Astrocyte of the spinal cord (primary cell): ENCODE results near the gene CKS1B.

ENCODE experiments used
- DNase-seq: peaks from one replicate; pipeline ENCODE4 v3.0.0; 2011; ENCODE audit warnings: low read depth, low spot score
- H3K4me3 ChIP-seq: 2 replicates; pipeline ENCODE4 v1.5.1; 2011; ENCODE audit warnings: low read depth, mild to moderate bottlenecking, low read length, moderate library complexity
- in situ Hi-C: cut with HindIII; loops from 2 replicates; pipeline ENCODE4 v1.10.0; 2017; ENCODE audit warnings: low sequenced_read_pairs
- TF ChIP-seq, protein P1 (sequence below): IDR thresholded peaks from 2 replicates; pipeline ENCODE4 v1.5.1; 2012; ENCODE audit warnings: low read depth, mild to moderate bottlenecking, low read length, inconsistent platforms

CKS1B gene

DNA sequence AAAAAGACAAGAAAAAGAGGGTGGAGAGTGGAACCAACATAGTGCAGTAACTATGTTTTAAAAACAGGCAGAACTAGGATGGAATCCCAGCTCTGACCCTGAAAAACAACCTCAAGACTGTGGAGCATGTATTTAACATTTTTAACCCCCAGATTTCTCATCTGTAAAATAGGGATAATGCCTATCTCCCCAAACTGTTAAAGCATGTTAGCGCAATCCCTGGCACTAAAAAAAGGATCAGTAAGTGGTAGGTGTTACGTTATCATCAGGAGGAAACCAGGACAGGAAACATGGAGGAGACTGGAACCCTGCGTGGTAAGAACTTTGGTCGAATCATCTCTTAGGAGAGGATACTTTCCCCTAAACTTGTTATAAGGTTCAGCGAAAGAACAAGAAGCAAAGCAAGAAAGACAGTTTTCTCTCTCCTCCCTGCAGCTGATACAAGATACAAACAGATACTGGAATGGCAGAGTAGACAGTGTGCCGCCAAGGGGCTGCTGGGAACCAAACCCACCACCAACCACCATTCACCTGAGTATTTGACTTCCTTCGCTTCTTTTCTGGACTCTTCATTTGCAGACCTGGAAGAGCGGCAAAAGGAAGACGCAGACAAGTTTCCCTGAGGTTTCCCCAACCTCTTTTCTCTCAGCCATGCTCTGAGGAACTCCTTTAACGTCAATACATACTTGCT lies 13.9 kb upstream of the CKS1B start:
- DNase-seq: no peak
- in situ Hi-C loops: no loop called here
- H3K4me3 ChIP-seq: peak overlapping the region; percentile 59
- TF ChIP-seq, protein P1, sequence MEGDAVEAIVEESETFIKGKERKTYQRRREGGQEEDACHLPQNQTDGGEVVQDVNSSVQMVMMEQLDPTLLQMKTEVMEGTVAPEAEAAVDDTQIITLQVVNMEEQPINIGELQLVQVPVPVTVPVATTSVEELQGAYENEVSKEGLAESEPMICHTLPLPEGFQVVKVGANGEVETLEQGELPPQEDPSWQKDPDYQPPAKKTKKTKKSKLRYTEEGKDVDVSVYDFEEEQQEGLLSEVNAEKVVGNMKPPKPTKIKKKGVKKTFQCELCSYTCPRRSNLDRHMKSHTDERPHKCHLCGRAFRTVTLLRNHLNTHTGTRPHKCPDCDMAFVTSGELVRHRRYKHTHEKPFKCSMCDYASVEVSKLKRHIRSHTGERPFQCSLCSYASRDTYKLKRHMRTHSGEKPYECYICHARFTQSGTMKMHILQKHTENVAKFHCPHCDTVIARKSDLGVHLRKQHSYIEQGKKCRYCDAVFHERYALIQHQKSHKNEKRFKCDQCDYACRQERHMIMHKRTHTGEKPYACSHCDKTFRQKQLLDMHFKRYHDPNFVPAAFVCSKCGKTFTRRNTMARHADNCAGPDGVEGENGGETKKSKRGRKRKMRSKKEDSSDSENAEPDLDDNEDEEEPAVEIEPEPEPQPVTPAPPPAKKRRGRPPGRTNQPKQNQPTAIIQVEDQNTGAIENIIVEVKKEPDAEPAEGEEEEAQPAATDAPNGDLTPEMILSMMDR: no peak

GRCh38 chr1:154961207-154962155 lies 13.0 kb upstream of the CKS1B start, which contains the start of gene PYGO2:
PYGO2 (minus strand) TSS chr1:154961782; CDS start chr1:154961576, 206 bp downstream.
- in situ Hi-C loops: no loop called here
- H3K4me3 ChIP-seq: peak within 1 kb of the TSS; percentile 59
- TF ChIP-seq, protein P1: peak; percentile 34
- DNase-seq: peak; percentile 83

DNA sequence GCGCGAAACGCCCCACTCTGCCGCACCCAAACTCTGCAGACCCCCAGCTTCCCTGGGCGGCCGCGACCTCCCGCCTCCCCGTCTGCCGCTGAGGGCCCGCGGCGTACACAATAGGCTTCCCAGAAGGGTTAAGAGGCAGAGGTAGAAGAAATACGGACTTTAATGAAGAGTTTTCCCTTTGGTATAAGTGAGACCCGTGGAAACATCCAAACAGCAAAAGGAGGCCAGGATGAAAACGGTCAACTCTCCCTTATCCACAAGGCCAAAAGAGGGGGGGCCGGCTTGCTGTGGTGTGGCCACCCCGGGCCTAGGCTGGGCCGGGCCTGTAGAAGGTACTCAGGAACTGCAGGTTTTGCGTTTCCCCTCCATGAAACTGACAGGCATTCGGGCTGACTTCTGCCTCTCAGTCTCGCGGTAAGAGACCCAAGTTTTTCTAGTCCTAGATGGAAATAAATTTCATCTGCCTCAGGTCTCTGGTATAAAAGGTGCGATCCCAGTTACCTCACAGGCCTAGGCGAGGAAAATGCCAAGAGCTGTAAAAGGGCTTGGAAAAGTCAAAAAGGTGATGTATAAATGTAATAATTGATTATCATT lies 12.2 kb upstream of the CKS1B start:
- H3K4me3 ChIP-seq: peak overlapping the region; percentile 59
- peak; percentile 46 for DNase-seq
- in situ Hi-C loops: no loop called here
- TF ChIP-seq, protein P1: no peak

DNA sequence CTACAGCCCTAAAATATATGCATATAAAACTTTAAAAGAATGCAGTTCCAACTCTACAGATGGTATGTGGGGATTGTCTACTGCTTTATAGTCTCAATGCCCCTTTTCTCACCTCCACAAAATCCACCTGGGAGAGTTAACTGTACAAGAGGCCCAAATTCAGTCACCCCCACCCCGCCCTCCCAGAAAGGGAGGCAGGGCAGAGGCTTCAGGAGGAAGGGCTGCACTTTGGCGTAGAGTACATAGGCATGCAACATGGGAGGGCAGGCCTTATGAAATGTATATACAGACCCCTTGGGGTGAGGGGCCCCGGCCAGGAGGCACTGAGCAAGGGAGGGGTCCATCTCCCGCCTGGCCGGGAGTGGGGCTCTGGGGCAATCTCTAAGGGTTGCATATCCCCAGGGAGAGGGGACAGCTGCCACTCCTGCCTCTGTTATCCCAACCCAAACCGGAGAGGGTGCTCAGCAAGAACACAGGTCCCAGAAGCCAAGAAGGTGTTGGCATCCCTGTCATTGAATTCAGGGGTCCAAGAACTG lies 11.6 kb upstream of the CKS1B start:
- in situ Hi-C loops: no loop called here
- H3K4me3 ChIP-seq: no peak overlapping the region
- no peak for DNase-seq
- TF ChIP-seq, protein P1: no peak

- TF ChIP-seq, protein P1: no peak
- no peak for DNase-seq
- H3K4me3 ChIP-seq: no peak overlapping the region
- in situ Hi-C loops: no loop called here
Measured at GRCh38 chr1:154963643-154964042, 10.8 kb upstream of the CKS1B start.

DNA sequence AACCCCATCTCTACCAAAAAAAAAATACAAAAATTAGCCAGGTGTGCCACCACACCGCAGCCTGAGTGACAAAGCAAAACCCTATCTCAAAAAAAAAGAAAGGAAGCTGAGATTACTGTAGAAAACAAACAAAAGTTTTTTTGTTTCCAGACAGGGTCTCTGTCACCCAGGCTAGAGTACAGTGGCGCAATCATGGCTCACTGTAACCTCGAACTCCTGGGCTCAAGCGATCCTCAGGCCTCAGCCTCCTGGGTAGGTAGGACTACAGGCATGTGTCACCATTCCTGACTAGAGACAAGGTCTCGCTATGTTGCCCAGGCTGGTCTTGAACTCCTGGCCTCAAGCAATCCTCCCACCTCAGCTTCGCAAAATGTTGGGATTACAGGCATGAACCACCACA lies 10.1 kb upstream of the CKS1B start:
- in situ Hi-C loops: no loop called here
- H3K4me3 ChIP-seq: no peak overlapping the region
- TF ChIP-seq, protein P1: no peak
- no peak for DNase-seq
